Natural killer cell (primary cell): ENCODE results near the gene RASSF9. TPM values are rescaled to one million over a fixed set of nuclear protein-coding genes. Genes with fewer than 3 reads are reported as not detected.

Source experiments
- ATAC-seq, 3 donors: fragments of 150-1000 bp in 2 of 3; fragments of 200-7000 bp in 1 of 3; cut with Tn5 transposase; 1 replicate in 1 of 3; 2 replicates in 2 of 3; pipeline ENCODE4 v1.10.0; 2021; ENCODE audit warnings: mild to moderate bottlenecking in 2 of 3, moderate library complexity in 2 of 3
- DNase-seq, 2 donors: peaks; one replicate each; pipeline versions ENCODE4 v3.0.0 to v3.0.0-alpha.2; 2013 to 2021; ENCODE audit warnings: mixed read lengths in 1 of 2
- H3K27ac ChIP-seq: one replicate; pipeline ENCODE4 v1.5.1; 2013; ENCODE audit warnings: mild to moderate bottlenecking, low read length
- H3K27me3 ChIP-seq: one replicate; pipeline ENCODE4 v1.6.1; 2013; ENCODE audit warnings: low read length; ENCODE audit not compliant: control insufficient read depth, insufficient read depth
- H3K36me3 ChIP-seq: one replicate; pipeline ENCODE4 v1.6.1; 2013; ENCODE audit warnings: low read length; ENCODE audit not compliant: control insufficient read depth, insufficient read depth
- H3K4me1 ChIP-seq: one replicate; pipeline ENCODE4 v1.6.1; 2013; ENCODE audit warnings: low read length; ENCODE audit not compliant: control insufficient read depth, insufficient read depth
- H3K4me3 ChIP-seq: one replicate; pipeline ENCODE4 v1.5.1; 2013; ENCODE audit warnings: low read length
- H3K9me3 ChIP-seq: one replicate; pipeline ENCODE4 v1.6.1; 2013; ENCODE audit warnings: low read length; ENCODE audit not compliant: control insufficient read depth, insufficient read depth
- H3K27ac Mint-ChIP-seq, 2 donors: one replicate each; pipeline ENCODE4 v1.8.0; 2022; ENCODE audit warnings: mild to moderate bottlenecking in 2 of 2, mixed read lengths in 2 of 2, moderate library complexity in 1 of 2
- H3K27me3 Mint-ChIP-seq, 2 donors: one replicate each; pipeline ENCODE4 v1.8.0; 2022; ENCODE audit warnings: low read depth in 2 of 2, mixed read lengths in 2 of 2
- H3K36me3 Mint-ChIP-seq: one replicate; pipeline ENCODE4 v1.8.0; 2022; ENCODE audit warnings: mixed read lengths
- H3K4me1 Mint-ChIP-seq, 2 donors: one replicate each; pipeline ENCODE4 v1.8.0; 2022; ENCODE audit warnings: mixed read lengths in 2 of 2
- H3K4me3 Mint-ChIP-seq: one replicate; pipeline ENCODE4 v1.8.0; 2022; ENCODE audit warnings: mild to moderate bottlenecking, moderate library complexity, mixed read lengths
- H3K9me3 Mint-ChIP-seq, 2 donors: one replicate each; pipeline ENCODE4 v1.8.0; 2022; ENCODE audit warnings: mixed read lengths in 2 of 2
- WGBS: methylation state at CpG from one replicate; pipeline ENCODE4 v1.1.7; 2013; ENCODE audit warnings: missing lambda C conversion rate; ENCODE audit not compliant: insufficient coverage; 5-methylcytosine and 5-hydroxymethylcytosine counted together
- intact Hi-C: fragments of 100-400 bp; cut with micrococcal nuclease; formaldehyde crosslinking; loops from one replicate; pipeline ENCODE4 v1.14.2; 2022
- total RNA-seq, 4 donors: library from RNA; stranded (reverse); fragments of 120-200 nt in 1 of 4; gene quantifications; one replicate each; pipeline versions ENCODE4 v1.2.3 to v1.2.4, GENCODE V29; 2013 to 2022
- TF ChIP-seq, protein P1 (sequence below): fragments of 200-600 bp; IDR thresholded peaks from one replicate; pipeline ENCODE4 v1.8.0; 2022; ENCODE audit warnings: antibody characterized with exemption

The RASSF9 gene
- total RNA-seq, 3 donors from 2014 or later (not counting 1 experiment from before 2014, with no cell fraction given), result not detected

DNA sequence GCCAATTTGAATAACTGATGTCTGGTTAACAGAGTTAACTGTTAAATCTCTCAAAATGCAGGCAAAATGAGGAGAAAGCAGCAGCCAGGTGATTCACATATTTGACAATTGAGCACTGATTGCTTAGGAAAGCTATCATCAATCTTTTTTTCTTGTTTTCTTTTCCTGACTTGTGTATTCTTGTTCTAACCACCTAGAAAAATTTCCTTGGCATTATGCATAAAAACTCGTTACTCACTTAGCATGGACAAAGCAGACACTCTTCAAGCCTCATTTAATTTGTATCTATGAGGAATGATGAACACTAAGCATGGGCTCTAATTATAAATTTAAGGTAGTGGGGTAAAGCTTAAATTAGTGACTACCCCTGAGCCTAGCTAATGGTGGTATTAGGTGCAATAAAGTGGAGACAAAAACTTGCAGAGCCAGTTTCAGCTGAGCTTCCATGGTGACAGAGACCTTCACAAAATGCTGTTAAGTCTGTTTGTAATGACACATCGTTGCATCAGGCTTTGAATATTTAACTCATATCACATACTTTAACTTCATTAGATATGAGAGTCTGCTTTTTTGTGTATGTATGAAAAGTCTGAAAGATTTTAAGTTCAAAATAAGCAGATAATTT, 52.0 kb downstream of the RASSF9 start:
- intact Hi-C loops, result no loop called here
- TF ChIP-seq, protein P1, sequence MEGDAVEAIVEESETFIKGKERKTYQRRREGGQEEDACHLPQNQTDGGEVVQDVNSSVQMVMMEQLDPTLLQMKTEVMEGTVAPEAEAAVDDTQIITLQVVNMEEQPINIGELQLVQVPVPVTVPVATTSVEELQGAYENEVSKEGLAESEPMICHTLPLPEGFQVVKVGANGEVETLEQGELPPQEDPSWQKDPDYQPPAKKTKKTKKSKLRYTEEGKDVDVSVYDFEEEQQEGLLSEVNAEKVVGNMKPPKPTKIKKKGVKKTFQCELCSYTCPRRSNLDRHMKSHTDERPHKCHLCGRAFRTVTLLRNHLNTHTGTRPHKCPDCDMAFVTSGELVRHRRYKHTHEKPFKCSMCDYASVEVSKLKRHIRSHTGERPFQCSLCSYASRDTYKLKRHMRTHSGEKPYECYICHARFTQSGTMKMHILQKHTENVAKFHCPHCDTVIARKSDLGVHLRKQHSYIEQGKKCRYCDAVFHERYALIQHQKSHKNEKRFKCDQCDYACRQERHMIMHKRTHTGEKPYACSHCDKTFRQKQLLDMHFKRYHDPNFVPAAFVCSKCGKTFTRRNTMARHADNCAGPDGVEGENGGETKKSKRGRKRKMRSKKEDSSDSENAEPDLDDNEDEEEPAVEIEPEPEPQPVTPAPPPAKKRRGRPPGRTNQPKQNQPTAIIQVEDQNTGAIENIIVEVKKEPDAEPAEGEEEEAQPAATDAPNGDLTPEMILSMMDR, result no peak
- ATAC-seq, result no peak
- no peaks in the 10 kb centered on the region for H3K36me3 ChIP-seq
- Mint-ChIP-seq H3K27me3 (no peaks in the 10 kb centered on the region), H3K27ac (no peak overlapping the region), H3K4me3 (no peak overlapping the region), H3K9me3 (no peaks in the 10 kb centered on the region), H3K4me1 (no peaks in the 10 kb centered on the region), H3K36me3 (no peaks in the 10 kb centered on the region)
- DNase-seq, result no peak
- H3K4me3 ChIP-seq, result no peak overlapping the region
- no peaks in the 10 kb centered on the region for H3K9me3 ChIP-seq
- no CpG with 5 or more reads among the region's 2 CpGs for WGBS
- no peaks in the 10 kb centered on the region for H3K27me3 ChIP-seq
- no peaks in the 10 kb centered on the region for H3K4me1 ChIP-seq
- no peak overlapping the region for H3K27ac ChIP-seq

DNA sequence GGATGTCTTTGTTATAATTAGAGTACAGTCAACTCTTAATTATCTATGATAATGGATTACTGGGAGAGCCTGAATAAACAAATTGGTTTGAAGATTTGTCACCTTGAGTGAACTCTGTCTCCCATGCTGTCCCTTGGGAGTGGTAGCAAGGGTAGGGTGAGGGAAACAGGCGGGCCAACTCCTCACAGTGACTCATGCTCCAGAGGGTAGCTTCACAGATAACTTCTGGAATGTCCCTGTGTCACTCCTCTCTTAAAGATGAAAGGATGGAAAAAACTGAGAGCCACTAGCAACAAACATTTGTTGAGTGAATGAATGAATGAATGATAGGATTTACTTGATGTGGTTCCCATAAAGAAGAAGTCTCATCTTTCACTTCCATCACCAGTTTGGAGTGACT, 53.5 kb downstream of the RASSF9 start:
- Mint-ChIP-seq H3K9me3 (no peaks in the 10 kb centered on the region), H3K36me3 (no peaks in the 10 kb centered on the region), H3K4me3 (no peak overlapping the region), H3K27ac (no peak overlapping the region), H3K27me3 (no peaks in the 10 kb centered on the region), H3K4me1 (no peaks in the 10 kb centered on the region)
- H3K27me3 ChIP-seq, result no peaks in the 10 kb centered on the region
- TF ChIP-seq, protein P1, result no peak
- no peak for DNase-seq
- H3K36me3 ChIP-seq, result no peaks in the 10 kb centered on the region
- H3K9me3 ChIP-seq, result no peaks in the 10 kb centered on the region
- no peak overlapping the region for H3K4me3 ChIP-seq
- H3K27ac ChIP-seq, result no peak overlapping the region
- ATAC-seq, result no peak
- 87% methylated on average over 1 of the region's 1 CpG for WGBS
- H3K4me1 ChIP-seq, result no peaks in the 10 kb centered on the region
- intact Hi-C loops, result no loop called here

- no peaks in the 10 kb centered on the region for H3K4me1 ChIP-seq
- Mint-ChIP-seq H3K27me3 (no peaks in the 10 kb centered on the region), H3K9me3 (no peaks in the 10 kb centered on the region), H3K4me3 (no peak overlapping the region), H3K27ac (no peak overlapping the region), H3K4me1 (no peaks in the 10 kb centered on the region), H3K36me3 (no peaks in the 10 kb centered on the region)
- ATAC-seq (no peak), DNase-seq (no peak)
- intact Hi-C loops, result no loop called here
- H3K36me3 ChIP-seq, result no peaks in the 10 kb centered on the region
- no peak overlapping the region for H3K4me3 ChIP-seq
- TF ChIP-seq, protein P1, result no peak
- H3K27ac ChIP-seq, result no peak overlapping the region
- no peaks in the 10 kb centered on the region for H3K27me3 ChIP-seq
- no peaks in the 10 kb centered on the region for H3K9me3 ChIP-seq
Observed at GRCh38 chr12:85781766-85782165, 54.4 kb downstream of the RASSF9 start.

GRCh38 chr12:85779768-85780167, 56.4 kb downstream of the RASSF9 start:
- DNase-seq, result no peak
- no peak for ATAC-seq
- Mint-ChIP-seq H3K36me3 (no peaks in the 10 kb centered on the region), H3K4me1 (no peaks in the 10 kb centered on the region), H3K27me3 (no peaks in the 10 kb centered on the region), H3K27ac (no peak overlapping the region), H3K9me3 (no peaks in the 10 kb centered on the region), H3K4me3 (no peak overlapping the region)
- no peaks in the 10 kb centered on the region for H3K9me3 ChIP-seq
- intact Hi-C loops, result no loop called here
- no peak overlapping the region for H3K4me3 ChIP-seq
- TF ChIP-seq, protein P1, result no peak
- H3K27ac ChIP-seq, result no peak overlapping the region
- H3K4me1 ChIP-seq, result no peaks in the 10 kb centered on the region
- no peaks in the 10 kb centered on the region for H3K27me3 ChIP-seq
- no peaks in the 10 kb centered on the region for H3K36me3 ChIP-seq
- WGBS, result 84% methylated on average over 2 of the region's 2 CpGs
